K562 (cell line): Measurements from ENCODE around the gene HSD3B7. TPM values are rescaled to one million over a fixed set of nuclear protein-coding genes. Genes with fewer than 3 reads are reported as not detected.

ENCODE experiments used
- CHD7 ChIP-seq: fragments of 200-600 bp; sonication (generic); IDR thresholded peaks from one replicate; pipeline ENCODE4 v1.6.1; 2012; ENCODE audit warnings: mild to moderate bottlenecking, low read depth, low read length, inconsistent platforms
- DMBX1 ChIP-seq: fragments of 250-450 bp; sonication (Bioruptor Pico); IDR thresholded peaks from 2 replicates; pipeline ENCODE4 v1.8.0; 2022; ENCODE audit warnings: inconsistent platforms, mild to moderate bottlenecking, moderate library complexity, borderline replicate concordance
- FOSL1 ChIP-seq: fragments of 200-800 bp; sonication (Bioruptor generic); conservative IDR thresholded peaks from 2 replicates; pipeline ENCODE4 v1.6.1; 2016; ENCODE audit warnings: missing genetic modification characterization, missing compliant biosample characterization
- NR2C1 ChIP-seq, 2 experiments: fragments of 450-650 bp; IDR thresholded peaks; 2 replicates each; pipeline ENCODE4 v1.6.1; 2017; ENCODE audit warnings: mild to moderate bottlenecking in 2 of 2, antibody characterized with exemption in 1 of 2, inconsistent platforms in 1 of 2, missing compliant biosample characterization in 1 of 2, missing genetic modification characterization in 1 of 2
- PHF8 ChIP-seq: fragments of 200-600 bp; sonication (generic); IDR thresholded peaks from 2 replicates; pipeline ENCODE4 v1.6.1; 2012; ENCODE audit warnings: mixed run types, mild to moderate bottlenecking, inconsistent platforms, low read length, moderate library complexity, borderline replicate concordance
- RBM39 ChIP-seq: fragments of 200-400 bp; formaldehyde crosslinking; optimal IDR thresholded peaks from 2 replicates; pipeline ENCODE3; 2018; ENCODE audit warnings: low read depth, low read length
- SLC30A9 ChIP-seq: fragments of 250-450 bp; sonication (Bioruptor Pico); IDR thresholded peaks from 2 replicates; pipeline ENCODE4 v1.8.0; 2022; ENCODE audit warnings: mild to moderate bottlenecking, moderate library complexity
- TFAP4 ChIP-seq: sonication (generic); formaldehyde crosslinking; IDR thresholded peaks from 2 replicates; pipeline ENCODE4 v1.8.0; 2022; ENCODE audit warnings: missing genetic modification reagents, mild to moderate bottlenecking, moderate library complexity, borderline replicate concordance
- USF1 ChIP-seq: sonication (generic); formaldehyde crosslinking; IDR thresholded peaks from 2 replicates; pipeline ENCODE4 v1.9.0; 2022; ENCODE audit warnings: mild to moderate bottlenecking, missing genetic modification reagents
- ZNF79 ChIP-seq: fragments of 250-450 bp; sonication (Bioruptor Pico); IDR thresholded peaks from 2 replicates; pipeline ENCODE4 v1.4.0; 2020; ENCODE audit warnings: low read depth, mild to moderate bottlenecking, moderate library complexity
- polyA plus RNA-seq, 8 experiments: library from polyadenylated mRNA; depleted of rRNA in 4 of 8; stranded (reverse) in 5 of 8; unstranded in 3 of 8; fragments of >200 nt; fragmentation: Nextera tagmentation in 2 of 8; fragmentation: Illumina TruSeq in 1 of 8; extraction: Ambion mirVana in 2 of 8; extraction: Trizol in 1 of 8; gene quantifications; 2 replicates each; pipeline versions ENCODE4 v1.2.1 to v1.2.3, GENCODE V29; 2011 to 2014; ENCODE audit warnings: inconsistent platforms in 1 of 8, missing spikeins in 1 of 8
- total RNA-seq, 7 experiments: library from RNA; depleted of rRNA in 6 of 7; stranded (reverse); fragments of >200 nt in 6 of 7; fragmentation: Illumina TruSeq in 2 of 7; extraction: Trizol in 2 of 7; gene quantifications; 2 replicates each; pipeline versions ENCODE4 v1.2.1 to v1.2.3, GENCODE V29; 2011 to 2021; ENCODE audit warnings: low replicate concordance in 1 of 7

The HSD3B7 gene
- total and polyA plus RNA-seq, 9 of the 15 experiments (the other 6 are each of a cell fraction or from before 2014, with no cell fraction given), result 5.4 to 49.1 (median 23.0) TPM

- TF ChIP-seq RBM39 (no peak), USF1 (CRISPR knock-in tag) (no peak), ZNF79 (CRISPR knock-in tag) (no peak), NR2C1 (IDR thresholded peaks at IDR 0.05) (peak; percentile 68), NR2C1 (tag; IDR thresholded peaks at IDR 0.05) (peak; percentile 42), DMBX1 (CRISPR knock-in tag) (no peak), CHD7 (no peak), SLC30A9 (CRISPR knock-in tag) (no peak), FOSL1 (no peak), PHF8 (no peak), TFAP4 (CRISPR knock-in tag) (peak; percentile 99)
Measured at GRCh38 chr16:30949650-30950515, 35.1 kb upstream of the HSD3B7 start (continued).
